Vagina (tissue), 2 donors: ENCODE measurements around the gene SUN5.

Experiments used
- POLR2A ChIP-seq, 2 donors: fragments of 450-650 bp; IDR thresholded peaks; one replicate each; pipeline ENCODE4 v1.6.1; 2017; ENCODE audit warnings: antibody characterized with exemption in 2 of 2, mild to moderate bottlenecking in 2 of 2, moderate library complexity in 2 of 2
- TF ChIP-seq, protein P1 (sequence below), 3 experiments: fragments of 450-650 bp in 2 of 3; fragments of 200-600 bp in 1 of 3; sonication (generic) in 1 of 3; IDR thresholded peaks; one replicate each; pipeline ENCODE4 v1.5.1; 2017 to 2019; ENCODE audit warnings: antibody characterized with exemption in 3 of 3, mild to moderate bottlenecking in 2 of 3, moderate library complexity in 2 of 3

DNA sequence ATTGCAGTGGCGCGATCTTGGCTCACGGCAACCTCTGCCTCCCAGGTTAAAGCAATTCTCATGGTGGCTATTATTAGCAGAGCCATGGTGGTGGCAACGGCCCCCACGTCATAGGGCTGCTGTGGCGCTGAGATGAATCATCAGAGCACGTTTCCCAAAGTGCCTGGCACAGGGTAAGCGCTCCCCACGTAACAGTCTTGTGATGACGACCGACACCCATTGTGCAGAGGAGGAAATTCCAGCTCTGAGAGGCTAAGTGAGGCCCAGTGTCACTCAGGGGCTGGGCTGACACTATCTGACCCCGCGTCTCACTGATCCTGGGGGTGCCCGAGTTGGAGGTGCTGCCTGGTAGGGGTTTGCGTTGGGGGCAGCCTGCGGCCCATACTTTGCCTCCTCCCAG, 16.2 kb downstream of the SUN5 start:
- TF ChIP-seq POLR2A (IDR thresholded peaks at IDR 0.05): no peak
- TF ChIP-seq, protein P1, sequence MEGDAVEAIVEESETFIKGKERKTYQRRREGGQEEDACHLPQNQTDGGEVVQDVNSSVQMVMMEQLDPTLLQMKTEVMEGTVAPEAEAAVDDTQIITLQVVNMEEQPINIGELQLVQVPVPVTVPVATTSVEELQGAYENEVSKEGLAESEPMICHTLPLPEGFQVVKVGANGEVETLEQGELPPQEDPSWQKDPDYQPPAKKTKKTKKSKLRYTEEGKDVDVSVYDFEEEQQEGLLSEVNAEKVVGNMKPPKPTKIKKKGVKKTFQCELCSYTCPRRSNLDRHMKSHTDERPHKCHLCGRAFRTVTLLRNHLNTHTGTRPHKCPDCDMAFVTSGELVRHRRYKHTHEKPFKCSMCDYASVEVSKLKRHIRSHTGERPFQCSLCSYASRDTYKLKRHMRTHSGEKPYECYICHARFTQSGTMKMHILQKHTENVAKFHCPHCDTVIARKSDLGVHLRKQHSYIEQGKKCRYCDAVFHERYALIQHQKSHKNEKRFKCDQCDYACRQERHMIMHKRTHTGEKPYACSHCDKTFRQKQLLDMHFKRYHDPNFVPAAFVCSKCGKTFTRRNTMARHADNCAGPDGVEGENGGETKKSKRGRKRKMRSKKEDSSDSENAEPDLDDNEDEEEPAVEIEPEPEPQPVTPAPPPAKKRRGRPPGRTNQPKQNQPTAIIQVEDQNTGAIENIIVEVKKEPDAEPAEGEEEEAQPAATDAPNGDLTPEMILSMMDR (IDR thresholded peaks at IDR 0.05): no peak
